Measurements from ENCODE around the gene DYNLT4. TPM values are rescaled to one million over a fixed set of nuclear protein-coding genes. Genes with fewer than 3 reads are reported as not detected.

Gene DYNLT4
- total and polyA plus RNA-seq, 2 of the 13 experiments (the other 11 are each of a cell fraction or from before 2014, with no cell fraction given), result 0.77 TPM; not detected in 1

DNA sequence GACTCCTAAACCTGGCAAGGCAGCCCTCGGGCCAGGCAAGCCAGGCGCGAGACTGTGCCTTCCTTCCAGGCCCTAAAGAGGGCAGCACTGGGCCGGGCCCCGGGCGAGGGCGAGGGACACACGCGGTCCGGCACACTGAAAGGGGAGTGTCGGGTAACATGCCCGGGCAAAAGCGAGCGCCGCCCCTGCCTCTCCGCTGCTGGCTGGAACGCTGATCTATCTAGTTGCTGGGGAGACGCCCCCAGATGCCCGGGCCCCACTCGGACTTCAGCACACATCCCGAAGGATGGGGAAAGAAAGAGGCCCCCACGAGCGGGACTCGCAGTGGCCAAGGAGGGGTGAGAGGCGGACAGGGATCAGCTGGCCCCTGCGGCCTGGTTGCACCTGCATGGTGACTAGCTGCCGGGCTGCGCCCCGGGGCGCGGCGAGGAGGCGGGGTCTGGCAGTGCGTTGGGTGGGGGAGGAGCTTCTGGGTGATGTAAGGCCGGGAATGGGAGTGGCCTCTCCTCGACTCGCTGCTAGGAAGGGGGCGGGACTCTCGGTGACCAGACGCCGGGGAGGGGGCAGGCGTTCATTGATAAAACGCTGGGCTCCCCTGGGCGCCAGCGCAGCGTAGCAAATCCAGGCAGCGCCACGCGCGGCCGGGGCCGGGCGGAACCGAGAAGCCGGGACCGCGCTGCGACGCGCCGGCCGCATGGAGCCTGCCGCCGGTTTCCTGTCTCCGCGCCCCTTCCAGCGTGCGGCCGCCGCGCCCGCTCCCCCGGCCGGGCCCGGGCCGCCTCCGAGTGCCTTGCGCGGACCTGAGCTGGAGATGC is 7.2 kb downstream of the DYNLT4 start, which contains the start of gene PLK3 (continued):
- TF ChIP-seq POLR2AphosphoS2 (IDR thresholded peaks at IDR 0.05; ENCODE audit: low read depth, low read length), result 0 out of 2 replicates have a peak, but pooled peaks have one; percentile 50
- no peak for TF ChIP-seq BRD4 (CRISPR knock-in tag; IDR thresholded peaks at IDR 0.05)
- TF ChIP-seq, protein P1, sequence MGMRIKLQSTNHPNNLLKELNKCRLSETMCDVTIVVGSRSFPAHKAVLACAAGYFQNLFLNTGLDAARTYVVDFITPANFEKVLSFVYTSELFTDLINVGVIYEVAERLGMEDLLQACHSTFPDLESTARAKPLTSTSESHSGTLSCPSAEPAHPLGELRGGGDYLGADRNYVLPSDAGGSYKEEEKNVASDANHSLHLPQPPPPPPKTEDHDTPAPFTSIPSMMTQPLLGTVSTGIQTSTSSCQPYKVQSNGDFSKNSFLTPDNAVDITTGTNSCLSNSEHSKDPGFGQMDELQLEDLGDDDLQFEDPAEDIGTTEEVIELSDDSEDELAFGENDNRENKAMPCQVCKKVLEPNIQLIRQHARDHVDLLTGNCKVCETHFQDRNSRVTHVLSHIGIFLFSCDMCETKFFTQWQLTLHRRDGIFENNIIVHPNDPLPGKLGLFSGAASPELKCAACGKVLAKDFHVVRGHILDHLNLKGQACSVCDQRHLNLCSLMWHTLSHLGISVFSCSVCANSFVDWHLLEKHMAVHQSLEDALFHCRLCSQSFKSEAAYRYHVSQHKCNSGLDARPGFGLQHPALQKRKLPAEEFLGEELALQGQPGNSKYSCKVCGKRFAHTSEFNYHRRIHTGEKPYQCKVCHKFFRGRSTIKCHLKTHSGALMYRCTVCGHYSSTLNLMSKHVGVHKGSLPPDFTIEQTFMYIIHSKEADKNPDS (CRISPR knock-in tag; IDR thresholded peaks at IDR 0.05), result no peak
- TF ChIP-seq HOXA3 (CRISPR knock-in tag; IDR thresholded peaks at IDR 0.05), result peak; percentile 75
- TF ChIP-seq RELA (CRISPR knock-in tag; IDR thresholded peaks at IDR 0.05), result peak; percentile 53; the same call in 1 of the 2 replicates
- no peak for TF ChIP-seq ZBTB1 (CRISPR knock-in tag; IDR thresholded peaks at IDR 0.05; ENCODE audit: borderline replicate concordance)
- peak; percentile 53; the same call in 1 of the 2 replicates for TF ChIP-seq ZNF296 (CRISPR knock-in tag; conservative IDR thresholded peaks at IDR 0.05)
- peak; percentile 98 for TF ChIP-seq SNAPC4 (CRISPR knock-in tag; IDR thresholded peaks at IDR 0.05)
- no peak for TF ChIP-seq ZNF367 (CRISPR knock-in tag; IDR thresholded peaks at IDR 0.05; ENCODE audit: borderline replicate concordance)
- TF ChIP-seq HMG20A (CRISPR knock-in tag; IDR thresholded peaks at IDR 0.05; ENCODE audit: borderline replicate concordance), result no peak
- TF ChIP-seq ZNF382 (CRISPR knock-in tag; IDR thresholded peaks at IDR 0.05; ENCODE audit: borderline replicate concordance), result no peak
- no peak for TF ChIP-seq FOXM1 (CRISPR knock-in tag; IDR thresholded peaks at IDR 0.05)
- no peak for TF ChIP-seq MAFG (CRISPR knock-in tag; IDR thresholded peaks at IDR 0.05)
- TF ChIP-seq, protein P2, sequence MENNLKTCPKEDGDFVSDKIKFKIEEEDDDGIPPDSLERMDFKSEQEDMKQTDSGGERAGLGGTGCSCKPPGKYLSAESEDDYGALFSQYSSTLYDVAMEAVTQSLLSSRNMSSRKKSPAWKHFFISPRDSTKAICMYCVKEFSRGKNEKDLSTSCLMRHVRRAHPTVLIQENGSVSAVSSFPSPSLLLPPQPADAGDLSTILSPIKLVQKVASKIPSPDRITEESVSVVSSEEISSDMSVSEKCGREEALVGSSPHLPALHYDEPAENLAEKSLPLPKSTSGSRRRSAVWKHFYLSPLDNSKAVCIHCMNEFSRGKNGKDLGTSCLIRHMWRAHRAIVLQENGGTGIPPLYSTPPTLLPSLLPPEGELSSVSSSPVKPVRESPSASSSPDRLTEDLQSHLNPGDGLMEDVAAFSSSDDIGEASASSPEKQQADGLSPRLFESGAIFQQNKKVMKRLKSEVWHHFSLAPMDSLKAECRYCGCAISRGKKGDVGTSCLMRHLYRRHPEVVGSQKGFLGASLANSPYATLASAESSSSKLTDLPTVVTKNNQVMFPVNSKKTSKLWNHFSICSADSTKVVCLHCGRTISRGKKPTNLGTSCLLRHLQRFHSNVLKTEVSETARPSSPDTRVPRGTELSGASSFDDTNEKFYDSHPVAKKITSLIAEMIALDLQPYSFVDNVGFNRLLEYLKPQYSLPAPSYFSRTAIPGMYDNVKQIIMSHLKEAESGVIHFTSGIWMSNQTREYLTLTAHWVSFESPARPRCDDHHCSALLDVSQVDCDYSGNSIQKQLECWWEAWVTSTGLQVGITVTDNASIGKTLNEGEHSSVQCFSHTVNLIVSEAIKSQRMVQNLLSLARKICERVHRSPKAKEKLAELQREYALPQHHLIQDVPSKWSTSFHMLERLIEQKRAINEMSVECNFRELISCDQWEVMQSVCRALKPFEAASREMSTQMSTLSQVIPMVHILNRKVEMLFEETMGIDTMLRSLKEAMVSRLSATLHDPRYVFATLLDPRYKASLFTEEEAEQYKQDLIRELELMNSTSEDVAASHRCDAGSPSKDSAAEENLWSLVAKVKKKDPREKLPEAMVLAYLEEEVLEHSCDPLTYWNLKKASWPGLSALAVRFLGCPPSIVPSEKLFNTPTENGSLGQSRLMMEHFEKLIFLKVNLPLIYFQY (CRISPR knock-in tag; IDR thresholded peaks at IDR 0.05; ENCODE audit: borderline replicate concordance), result peak; percentile 16
- TF ChIP-seq ZNF207 (IDR thresholded peaks at IDR 0.05; ENCODE audit: borderline replicate concordance), result no peak
- TF ChIP-seq, protein P3, sequence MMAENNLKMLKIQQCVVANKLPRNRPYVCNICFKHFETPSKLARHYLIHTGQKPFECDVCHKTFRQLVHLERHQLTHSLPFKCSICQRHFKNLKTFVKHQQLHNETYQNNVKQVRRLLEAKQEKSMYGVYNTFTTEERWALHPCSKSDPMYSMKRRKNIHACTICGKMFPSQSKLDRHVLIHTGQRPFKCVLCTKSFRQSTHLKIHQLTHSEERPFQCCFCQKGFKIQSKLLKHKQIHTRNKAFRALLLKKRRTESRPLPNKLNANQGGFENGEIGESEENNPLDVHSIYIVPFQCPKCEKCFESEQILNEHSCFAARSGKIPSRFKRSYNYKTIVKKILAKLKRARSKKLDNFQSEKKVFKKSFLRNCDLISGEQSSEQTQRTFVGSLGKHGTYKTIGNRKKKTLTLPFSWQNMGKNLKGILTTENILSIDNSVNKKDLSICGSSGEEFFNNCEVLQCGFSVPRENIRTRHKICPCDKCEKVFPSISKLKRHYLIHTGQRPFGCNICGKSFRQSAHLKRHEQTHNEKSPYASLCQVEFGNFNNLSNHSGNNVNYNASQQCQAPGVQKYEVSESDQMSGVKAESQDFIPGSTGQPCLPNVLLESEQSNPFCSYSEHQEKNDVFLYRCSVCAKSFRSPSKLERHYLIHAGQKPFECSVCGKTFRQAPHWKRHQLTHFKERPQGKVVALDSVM (CRISPR knock-in tag; IDR thresholded peaks at IDR 0.05), result peak; percentile 74; the same call in 1 of the 2 replicates
